DND-41 (cell line): ENCODE measurements around the gene MTARC2.

Source experiments
- EZH2 ChIP-seq: IDR thresholded peaks from 3 replicates; pipeline ENCODE4 v1.6.1; 2012; ENCODE audit warnings: borderline replicate concordance, low read depth, mild to moderate bottlenecking, moderate library complexity, low read length, inconsistent platforms; ENCODE audit not compliant: severe bottlenecking
- TF ChIP-seq, protein P1 (sequence below): IDR thresholded peaks from 2 replicates; pipeline ENCODE4 v1.5.1; 2012; ENCODE audit warnings: borderline replicate concordance, low read length, moderate library complexity, mild to moderate bottlenecking; ENCODE audit not compliant: poor library complexity, severe bottlenecking; ENCODE audit errors: extremely low read depth

DNA sequence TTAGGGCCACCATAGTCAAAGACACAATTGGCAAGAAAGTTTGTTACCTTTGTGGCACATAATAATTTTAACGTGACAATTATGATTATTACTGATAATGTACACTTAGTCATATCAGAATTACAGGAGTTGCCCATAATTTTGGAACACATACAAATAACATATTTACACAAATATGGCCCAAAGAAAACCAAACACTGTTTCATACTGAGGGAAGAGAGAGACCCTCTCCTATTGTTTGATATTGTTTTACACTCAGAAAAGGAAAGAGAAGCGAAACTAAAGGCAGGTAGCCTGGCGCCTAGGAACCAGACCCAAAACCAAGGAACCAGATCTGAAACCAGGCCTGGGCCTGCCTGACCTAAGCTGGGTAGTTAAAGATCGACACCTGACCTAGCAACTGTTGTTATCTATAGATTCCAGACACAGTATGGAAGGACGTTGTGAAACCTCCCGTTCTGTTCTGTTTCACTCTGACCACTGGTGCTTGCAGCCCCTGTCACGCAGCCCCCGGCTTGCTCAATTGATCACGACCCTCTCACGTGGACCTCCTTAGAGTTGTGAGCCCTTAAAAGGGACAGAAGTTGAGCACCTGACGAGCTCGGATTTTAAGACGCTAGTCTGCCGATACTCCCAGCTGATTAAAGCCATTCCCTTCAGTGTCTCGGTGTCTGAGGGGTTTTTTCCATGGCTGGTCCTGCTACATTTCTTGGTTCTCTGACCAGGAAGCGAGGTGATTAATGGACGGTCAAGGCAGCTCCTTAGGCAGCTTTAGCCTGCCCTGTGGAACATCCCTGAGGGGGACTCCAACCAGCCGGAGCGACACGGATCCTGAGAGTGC, 30.1 kb upstream of the MTARC2 start:
- TF ChIP-seq, protein P1, sequence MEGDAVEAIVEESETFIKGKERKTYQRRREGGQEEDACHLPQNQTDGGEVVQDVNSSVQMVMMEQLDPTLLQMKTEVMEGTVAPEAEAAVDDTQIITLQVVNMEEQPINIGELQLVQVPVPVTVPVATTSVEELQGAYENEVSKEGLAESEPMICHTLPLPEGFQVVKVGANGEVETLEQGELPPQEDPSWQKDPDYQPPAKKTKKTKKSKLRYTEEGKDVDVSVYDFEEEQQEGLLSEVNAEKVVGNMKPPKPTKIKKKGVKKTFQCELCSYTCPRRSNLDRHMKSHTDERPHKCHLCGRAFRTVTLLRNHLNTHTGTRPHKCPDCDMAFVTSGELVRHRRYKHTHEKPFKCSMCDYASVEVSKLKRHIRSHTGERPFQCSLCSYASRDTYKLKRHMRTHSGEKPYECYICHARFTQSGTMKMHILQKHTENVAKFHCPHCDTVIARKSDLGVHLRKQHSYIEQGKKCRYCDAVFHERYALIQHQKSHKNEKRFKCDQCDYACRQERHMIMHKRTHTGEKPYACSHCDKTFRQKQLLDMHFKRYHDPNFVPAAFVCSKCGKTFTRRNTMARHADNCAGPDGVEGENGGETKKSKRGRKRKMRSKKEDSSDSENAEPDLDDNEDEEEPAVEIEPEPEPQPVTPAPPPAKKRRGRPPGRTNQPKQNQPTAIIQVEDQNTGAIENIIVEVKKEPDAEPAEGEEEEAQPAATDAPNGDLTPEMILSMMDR: no peak
- TF ChIP-seq EZH2: no peak
